SK-N-SH treated with all-trans-retinoic acid at 6 μM for 48 hours (cell line): ENCODE measurements around the gene HMGXB4.

ENCODE experiments used
- ATAC-seq: fragments of 200-7000 bp; cut with Tn5 transposase; 3 replicates; pipeline ENCODE4 v1.9.1; 2020; ENCODE audit warnings: mild to moderate bottlenecking, moderate library complexity
- ARNTL ChIP-seq: fragments of 450-650 bp; formaldehyde crosslinking; IDR thresholded peaks from 2 replicates; pipeline ENCODE4 v1.5.0; 2020; ENCODE audit warnings: low read depth, mild to moderate bottlenecking, moderate library complexity, borderline replicate concordance
- CSDC2 ChIP-seq: fragments of 250-450 bp; sonication (Bioruptor Pico); IDR thresholded peaks from 2 replicates; pipeline ENCODE4 v1.5.0; 2020; ENCODE audit warnings: mild to moderate bottlenecking, moderate library complexity
- ESRRG ChIP-seq: fragments of 250-450 bp; sonication (Bioruptor Pico); IDR thresholded peaks from 2 replicates; pipeline ENCODE4 v1.6.1; 2021; ENCODE audit warnings: mild to moderate bottlenecking
- GLIS3 ChIP-seq: fragments of 250-450 bp; sonication (Bioruptor Pico); IDR thresholded peaks from 2 replicates; pipeline ENCODE4 v1.5.0; 2020; ENCODE audit warnings: mild to moderate bottlenecking, moderate library complexity
- ISL1 ChIP-seq: fragments of 250-450 bp; sonication (Bioruptor Pico); IDR thresholded peaks from 2 replicates; pipeline ENCODE4 v2.1.2; 2022; ENCODE audit warnings: mild to moderate bottlenecking, moderate library complexity
- OSR1 ChIP-seq: fragments of 250-450 bp; sonication (Bioruptor Pico); IDR thresholded peaks from 2 replicates; pipeline ENCODE4 v1.8.0; 2022; ENCODE audit warnings: moderate library complexity, mild to moderate bottlenecking, inconsistent platforms
- POU6F1 ChIP-seq: fragments of 250-450 bp; sonication (Bioruptor Pico); IDR thresholded peaks from 2 replicates; pipeline ENCODE4 v1.8.0; 2021; ENCODE audit warnings: low read depth, mild to moderate bottlenecking, moderate library complexity, borderline replicate concordance
- PPARA ChIP-seq: fragments of 250-450 bp; sonication (Bioruptor Pico); IDR thresholded peaks from 2 replicates; pipeline ENCODE4 v1.5.0; 2020; ENCODE audit warnings: mild to moderate bottlenecking, borderline replicate concordance
- RARB ChIP-seq: fragments of 250-450 bp; sonication (Bioruptor Pico); IDR thresholded peaks from 2 replicates; pipeline ENCODE4 v1.8.0; 2021; ENCODE audit warnings: mild to moderate bottlenecking, moderate library complexity
- TCF4 ChIP-seq: fragments of 250-450 bp; sonication (Bioruptor Pico); IDR thresholded peaks from 2 replicates; pipeline ENCODE4 v1.8.0; 2021; ENCODE audit warnings: mild to moderate bottlenecking, moderate library complexity, borderline replicate concordance
- TOX ChIP-seq: fragments of 250-450 bp; sonication (Bioruptor Pico); IDR thresholded peaks from 2 replicates; pipeline ENCODE4 v1.8.0; 2021; ENCODE audit warnings: mild to moderate bottlenecking, moderate library complexity, borderline replicate concordance
- ZC3H10 ChIP-seq: fragments of 250-450 bp; sonication (Bioruptor Pico); IDR thresholded peaks from 2 replicates; pipeline ENCODE4 v1.5.1; 2021; ENCODE audit warnings: mild to moderate bottlenecking, moderate library complexity
- ZFP3 ChIP-seq: fragments of 250-450 bp; sonication (Bioruptor Pico); IDR thresholded peaks from 2 replicates; pipeline ENCODE4 v1.5.0; 2020; ENCODE audit warnings: mild to moderate bottlenecking, moderate library complexity
- ZFP30 ChIP-seq: fragments of 450-650 bp; formaldehyde crosslinking; IDR thresholded peaks from 2 replicates; pipeline ENCODE4 v1.5.0; 2022; ENCODE audit warnings: mild to moderate bottlenecking, moderate library complexity
- ZNF565 ChIP-seq: fragments of 450-650 bp; formaldehyde crosslinking; conservative IDR thresholded peaks from 2 replicates; pipeline ENCODE4 v1.5.0; 2020; ENCODE audit warnings: low read depth, mild to moderate bottlenecking, moderate library complexity
- ZNF70 ChIP-seq: fragments of 450-650 bp; formaldehyde crosslinking; IDR thresholded peaks from 2 replicates; pipeline ENCODE4 v1.5.0; 2020; ENCODE audit warnings: mild to moderate bottlenecking, moderate library complexity
- ZNF8 ChIP-seq: fragments of 450-650 bp; formaldehyde crosslinking; IDR thresholded peaks from 2 replicates; pipeline ENCODE4 v1.5.0; 2020; ENCODE audit warnings: mild to moderate bottlenecking, moderate library complexity
- TF ChIP-seq, protein P1 (sequence below): fragments of 250-450 bp; sonication (Bioruptor Pico); IDR thresholded peaks from 2 replicates; pipeline ENCODE4 v1.5.0; 2020; ENCODE audit warnings: mild to moderate bottlenecking, moderate library complexity
- TF ChIP-seq, protein P2 (sequence below): fragments of 250-450 bp; sonication (Bioruptor Pico); IDR thresholded peaks from 2 replicates; pipeline ENCODE4 v1.8.0; 2020; ENCODE audit warnings: mild to moderate bottlenecking, moderate library complexity, borderline replicate concordance

Gene HMGXB4

GRCh38 chr22:35322126-35322525 is 64.8 kb downstream of the HMGXB4 start (continued):
- TF ChIP-seq, protein P1, sequence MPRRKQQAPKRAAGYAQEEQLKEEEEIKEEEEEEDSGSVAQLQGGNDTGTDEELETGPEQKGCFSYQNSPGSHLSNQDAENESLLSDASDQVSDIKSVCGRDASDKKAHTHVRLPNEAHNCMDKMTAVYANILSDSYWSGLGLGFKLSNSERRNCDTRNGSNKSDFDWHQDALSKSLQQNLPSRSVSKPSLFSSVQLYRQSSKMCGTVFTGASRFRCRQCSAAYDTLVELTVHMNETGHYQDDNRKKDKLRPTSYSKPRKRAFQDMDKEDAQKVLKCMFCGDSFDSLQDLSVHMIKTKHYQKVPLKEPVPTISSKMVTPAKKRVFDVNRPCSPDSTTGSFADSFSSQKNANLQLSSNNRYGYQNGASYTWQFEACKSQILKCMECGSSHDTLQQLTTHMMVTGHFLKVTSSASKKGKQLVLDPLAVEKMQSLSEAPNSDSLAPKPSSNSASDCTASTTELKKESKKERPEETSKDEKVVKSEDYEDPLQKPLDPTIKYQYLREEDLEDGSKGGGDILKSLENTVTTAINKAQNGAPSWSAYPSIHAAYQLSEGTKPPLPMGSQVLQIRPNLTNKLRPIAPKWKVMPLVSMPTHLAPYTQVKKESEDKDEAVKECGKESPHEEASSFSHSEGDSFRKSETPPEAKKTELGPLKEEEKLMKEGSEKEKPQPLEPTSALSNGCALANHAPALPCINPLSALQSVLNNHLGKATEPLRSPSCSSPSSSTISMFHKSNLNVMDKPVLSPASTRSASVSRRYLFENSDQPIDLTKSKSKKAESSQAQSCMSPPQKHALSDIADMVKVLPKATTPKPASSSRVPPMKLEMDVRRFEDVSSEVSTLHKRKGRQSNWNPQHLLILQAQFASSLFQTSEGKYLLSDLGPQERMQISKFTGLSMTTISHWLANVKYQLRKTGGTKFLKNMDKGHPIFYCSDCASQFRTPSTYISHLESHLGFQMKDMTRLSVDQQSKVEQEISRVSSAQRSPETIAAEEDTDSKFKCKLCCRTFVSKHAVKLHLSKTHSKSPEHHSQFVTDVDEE (CRISPR knock-in tag) = no peak
- TF ChIP-seq ARNTL (CRISPR knock-in tag) = no peak
- no peak for TF ChIP-seq POU6F1 (CRISPR knock-in tag)
- no peak for TF ChIP-seq ZNF8 (CRISPR knock-in tag)
- no peak for TF ChIP-seq ISL1 (CRISPR knock-in tag)
- TF ChIP-seq TCF4 (CRISPR knock-in tag) = no peak

DNA sequence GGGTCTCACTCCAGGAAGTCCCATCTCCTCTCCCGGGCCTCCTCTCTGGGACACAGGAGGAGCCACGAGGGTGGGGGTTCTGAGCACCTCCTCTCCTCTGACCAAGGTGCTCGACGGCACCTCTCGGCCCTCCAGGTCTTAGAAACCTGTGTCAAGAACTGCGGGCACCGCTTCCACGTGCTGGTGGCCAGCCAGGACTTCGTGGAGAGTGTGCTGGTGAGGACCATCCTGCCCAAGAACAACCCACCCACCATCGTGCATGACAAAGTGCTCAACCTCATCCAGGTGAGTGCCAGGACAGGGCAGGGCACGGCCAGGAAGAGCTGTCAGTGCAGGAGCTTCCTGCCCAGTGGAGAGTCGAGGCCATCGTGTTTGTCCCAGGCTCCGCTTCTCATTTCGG is 65.6 kb downstream of the HMGXB4 start:
- no peak for ATAC-seq
- TF ChIP-seq RARB = no peak
- TF ChIP-seq, protein P1 (CRISPR knock-in tag) = no peak
- no peak for TF ChIP-seq ZFP3 (CRISPR knock-in tag)
- TF ChIP-seq, protein P2, sequence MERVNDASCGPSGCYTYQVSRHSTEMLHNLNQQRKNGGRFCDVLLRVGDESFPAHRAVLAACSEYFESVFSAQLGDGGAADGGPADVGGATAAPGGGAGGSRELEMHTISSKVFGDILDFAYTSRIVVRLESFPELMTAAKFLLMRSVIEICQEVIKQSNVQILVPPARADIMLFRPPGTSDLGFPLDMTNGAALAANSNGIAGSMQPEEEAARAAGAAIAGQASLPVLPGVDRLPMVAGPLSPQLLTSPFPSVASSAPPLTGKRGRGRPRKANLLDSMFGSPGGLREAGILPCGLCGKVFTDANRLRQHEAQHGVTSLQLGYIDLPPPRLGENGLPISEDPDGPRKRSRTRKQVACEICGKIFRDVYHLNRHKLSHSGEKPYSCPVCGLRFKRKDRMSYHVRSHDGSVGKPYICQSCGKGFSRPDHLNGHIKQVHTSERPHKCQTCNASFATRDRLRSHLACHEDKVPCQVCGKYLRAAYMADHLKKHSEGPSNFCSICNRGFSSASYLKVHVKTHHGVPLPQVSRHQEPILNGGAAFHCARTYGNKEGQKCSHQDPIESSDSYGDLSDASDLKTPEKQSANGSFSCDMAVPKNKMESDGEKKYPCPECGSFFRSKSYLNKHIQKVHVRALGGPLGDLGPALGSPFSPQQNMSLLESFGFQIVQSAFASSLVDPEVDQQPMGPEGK (CRISPR knock-in tag) = no peak
- no peak for TF ChIP-seq POU6F1 (CRISPR knock-in tag)
- TF ChIP-seq OSR1 (CRISPR knock-in tag) = no peak
- TF ChIP-seq, all 23 proteins: peak for 0

DNA sequence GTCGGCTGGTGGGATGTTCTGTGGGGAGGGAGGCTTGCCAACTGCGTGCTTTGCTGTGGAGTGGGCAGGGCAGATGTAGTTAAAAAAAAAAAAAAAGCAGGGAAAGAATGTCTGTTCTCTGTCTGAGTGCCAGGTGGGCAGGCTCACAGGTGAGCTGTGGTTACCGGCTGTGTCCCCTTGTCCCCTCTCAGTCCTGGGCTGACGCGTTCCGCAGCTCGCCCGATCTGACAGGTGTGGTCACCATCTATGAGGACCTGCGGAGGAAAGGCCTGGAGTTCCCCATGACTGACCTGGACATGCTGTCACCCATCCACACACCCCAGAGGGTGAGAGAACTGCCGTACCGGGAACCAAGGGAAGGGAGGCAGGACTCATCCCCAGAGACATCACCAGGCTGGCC is 66.0 kb downstream of the HMGXB4 start:
- no peak for ATAC-seq
- TF ChIP-seq TCF4 (CRISPR knock-in tag) (no peak), ZNF70 (no peak), CSDC2 (no peak), ZFP3 (CRISPR knock-in tag) (no peak), ZC3H10 (no peak), PPARA (CRISPR knock-in tag) (no peak), ZNF8 (CRISPR knock-in tag) (no peak), RARB (no peak), ZNF565 (CRISPR knock-in tag) (no peak), OSR1 (CRISPR knock-in tag) (no peak), POU6F1 (CRISPR knock-in tag) (no peak), GLIS3 (CRISPR knock-in tag) (no peak), ZFP30 (CRISPR knock-in tag) (no peak), TOX (CRISPR knock-in tag) (no peak), ESRRG (CRISPR knock-in tag) (no peak)
- TF ChIP-seq, protein P1 (CRISPR knock-in tag) = no peak
- TF ChIP-seq, protein P2 (CRISPR knock-in tag) = no peak
